OCI-LY1 (cell line): ENCODE results near the gene TMEM198.

Source experiments
- H2AFZ ChIP-seq: fragments of 200-600 bp; sonication (generic), shearing (Covaris generic); 2 replicates; pipeline ENCODE4 v1.6.0; 2014; ENCODE audit warnings: antibody characterized with exemption, mild to moderate bottlenecking, low read length
- H3F3A ChIP-seq: fragments of 200-600 bp; sonication (generic), shearing (Covaris generic); 2 replicates; pipeline ENCODE4 v1.6.0; 2014; ENCODE audit warnings: mild to moderate bottlenecking, antibody characterized with exemption, low read length, moderate library complexity; ENCODE audit not compliant: insufficient read depth
- H3K27ac ChIP-seq: fragments of 200-600 bp; sonication (generic); 2 replicates; pipeline ENCODE4 v1.5.1; 2014; ENCODE audit warnings: low read length, mixed run types, mild to moderate bottlenecking, low read depth; ENCODE audit not compliant: poor library complexity, severe bottlenecking
- H3K27me3 ChIP-seq: fragments of 200-600 bp; sonication (generic); 2 replicates; pipeline ENCODE4 v1.6.0; 2014; ENCODE audit warnings: antibody characterized with exemption, mild to moderate bottlenecking, low read length, moderate library complexity; ENCODE audit not compliant: insufficient read depth
- H3K36me3 ChIP-seq: fragments of 200-600 bp; sonication (generic); 2 replicates; pipeline ENCODE4 v1.6.1; 2014; ENCODE audit warnings: mild to moderate bottlenecking, antibody characterized with exemption, low read length, moderate library complexity, mixed read lengths; ENCODE audit not compliant: insufficient read depth
- H3K4me1 ChIP-seq: fragments of 200-600 bp; sonication (generic); 2 replicates; pipeline ENCODE4 v1.5.1; 2014; ENCODE audit warnings: mild to moderate bottlenecking, low read length, moderate library complexity; ENCODE audit not compliant: insufficient read depth, severe bottlenecking
- H3K4me2 ChIP-seq: fragments of 200-600 bp; sonication (generic), shearing (Covaris generic); 2 replicates; pipeline ENCODE4 v1.6.1; 2014; ENCODE audit warnings: low read length
- H3K4me3 ChIP-seq: fragments of 200-600 bp; sonication (generic); 2 replicates; pipeline ENCODE4 v1.5.1; 2014; ENCODE audit warnings: low read length, low read depth, mild to moderate bottlenecking, mixed read lengths; ENCODE audit not compliant: poor library complexity, severe bottlenecking
- H3K79me2 ChIP-seq: fragments of 200-600 bp; shearing (Covaris generic); 2 replicates; pipeline ENCODE4 v1.6.1; 2016; ENCODE audit warnings: mixed run types, low read length, mixed read lengths; ENCODE audit not compliant: insufficient read depth
- H3K9ac ChIP-seq: fragments of 200-600 bp; sonication (generic), shearing (Covaris generic); 2 replicates; pipeline ENCODE4 v1.6.1; 2014; ENCODE audit warnings: mild to moderate bottlenecking, low read length, mixed read lengths
- H3K9me2 ChIP-seq: fragments of 200-600 bp; sonication (generic), shearing (Covaris generic); 2 replicates; pipeline ENCODE4 v1.6.1; 2014; ENCODE audit warnings: low read depth, mild to moderate bottlenecking, low read length, mixed read lengths
- H3K9me3 ChIP-seq: fragments of 200-600 bp; shearing (Covaris generic); 2 replicates; pipeline ENCODE4 v1.6.1; 2014; ENCODE audit warnings: low read length, mixed read lengths
- H4K20me1 ChIP-seq: fragments of 200-600 bp; sonication (generic), shearing (Covaris generic); 2 replicates; pipeline ENCODE4 v1.6.0; 2016; ENCODE audit warnings: mild to moderate bottlenecking, low read length; ENCODE audit not compliant: insufficient read depth
- EZH2 ChIP-seq: fragments of 200-600 bp; sonication (generic), shearing (Covaris generic); IDR thresholded peaks from 2 replicates; pipeline ENCODE4 v1.8.0; 2017; ENCODE audit warnings: borderline replicate concordance, mixed run types, mild to moderate bottlenecking, antibody characterized with exemption, low read length, moderate library complexity, mixed read lengths
- TF ChIP-seq, protein P1 (sequence below): fragments of 200-600 bp; sonication (generic), shearing (Covaris generic); IDR thresholded peaks from 2 replicates; pipeline ENCODE4 v1.5.1; 2017; ENCODE audit warnings: mild to moderate bottlenecking, antibody characterized with exemption, low read length, moderate library complexity, mixed read lengths

Gene TMEM198

DNA sequence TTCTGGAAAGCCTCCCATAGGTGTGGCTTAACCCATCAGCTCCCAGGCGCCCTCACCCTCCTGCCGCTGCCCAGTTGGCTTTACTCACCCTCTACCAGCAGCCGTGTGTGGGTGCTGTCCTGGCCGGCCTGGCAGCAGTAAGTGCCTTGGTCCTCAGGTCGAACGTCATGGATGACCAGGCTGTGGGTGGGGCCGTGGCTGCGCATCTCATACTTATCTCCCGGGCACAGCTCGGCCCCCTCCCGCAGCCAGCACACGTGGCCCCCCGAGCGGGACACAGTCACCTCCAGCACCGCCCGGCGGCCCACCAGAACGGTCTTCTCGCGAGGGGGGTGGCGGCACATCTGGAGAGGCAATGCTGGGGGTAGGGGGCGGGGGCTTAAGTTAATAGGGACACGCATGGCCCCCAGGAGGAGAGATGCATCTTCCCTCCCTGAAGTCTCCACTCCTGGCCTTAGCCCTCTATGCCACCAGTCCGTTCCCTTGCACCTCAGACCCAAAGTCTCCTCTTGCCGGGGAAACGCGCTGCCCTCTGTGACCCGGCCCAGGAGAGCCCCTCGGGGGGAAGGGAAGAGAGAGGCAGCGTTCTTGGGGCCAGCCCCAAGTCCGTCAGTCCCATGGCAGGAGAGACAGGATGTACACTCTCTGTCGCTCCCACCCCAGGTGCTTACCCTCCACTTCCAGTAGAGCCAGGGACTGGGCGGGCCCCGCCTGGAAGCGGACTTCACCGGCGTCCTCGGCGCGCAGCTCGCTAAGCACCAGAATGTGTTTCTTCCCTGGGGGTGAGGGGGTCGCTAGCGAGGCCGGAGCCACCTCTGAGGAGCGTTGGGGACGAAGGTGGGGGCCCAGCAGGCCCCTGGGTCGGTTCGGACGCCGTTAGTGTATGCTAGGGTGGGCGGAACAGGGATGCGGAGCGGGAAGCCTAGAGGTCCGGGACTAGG, 7.9 kb downstream of the TMEM198 start:
- Histone ChIP-seq H2AFZ (no peak overlapping the region), H3F3A (no peaks in the 10 kb centered on the region), H4K20me1 (no peaks in the 10 kb centered on the region), H3K27me3 (0 out of 2 replicates have a peak, but pooled peaks cover 3% of the 10 kb centered on the region), H3K36me3 (no peaks in the 10 kb centered on the region), H3K9me2 (no peaks in the 10 kb centered on the region), H3K4me1 (no peaks in the 10 kb centered on the region), H3K4me2 (no peak overlapping the region), H3K9ac (no peak overlapping the region), H3K9me3 (no peaks in the 10 kb centered on the region), H3K27ac (no peak overlapping the region), H3K4me3 (no peak overlapping the region), H3K79me2 (no peaks in the 10 kb centered on the region)
- TF ChIP-seq, protein P1, sequence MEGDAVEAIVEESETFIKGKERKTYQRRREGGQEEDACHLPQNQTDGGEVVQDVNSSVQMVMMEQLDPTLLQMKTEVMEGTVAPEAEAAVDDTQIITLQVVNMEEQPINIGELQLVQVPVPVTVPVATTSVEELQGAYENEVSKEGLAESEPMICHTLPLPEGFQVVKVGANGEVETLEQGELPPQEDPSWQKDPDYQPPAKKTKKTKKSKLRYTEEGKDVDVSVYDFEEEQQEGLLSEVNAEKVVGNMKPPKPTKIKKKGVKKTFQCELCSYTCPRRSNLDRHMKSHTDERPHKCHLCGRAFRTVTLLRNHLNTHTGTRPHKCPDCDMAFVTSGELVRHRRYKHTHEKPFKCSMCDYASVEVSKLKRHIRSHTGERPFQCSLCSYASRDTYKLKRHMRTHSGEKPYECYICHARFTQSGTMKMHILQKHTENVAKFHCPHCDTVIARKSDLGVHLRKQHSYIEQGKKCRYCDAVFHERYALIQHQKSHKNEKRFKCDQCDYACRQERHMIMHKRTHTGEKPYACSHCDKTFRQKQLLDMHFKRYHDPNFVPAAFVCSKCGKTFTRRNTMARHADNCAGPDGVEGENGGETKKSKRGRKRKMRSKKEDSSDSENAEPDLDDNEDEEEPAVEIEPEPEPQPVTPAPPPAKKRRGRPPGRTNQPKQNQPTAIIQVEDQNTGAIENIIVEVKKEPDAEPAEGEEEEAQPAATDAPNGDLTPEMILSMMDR = no peak
- TF ChIP-seq EZH2 = no peak

DNA sequence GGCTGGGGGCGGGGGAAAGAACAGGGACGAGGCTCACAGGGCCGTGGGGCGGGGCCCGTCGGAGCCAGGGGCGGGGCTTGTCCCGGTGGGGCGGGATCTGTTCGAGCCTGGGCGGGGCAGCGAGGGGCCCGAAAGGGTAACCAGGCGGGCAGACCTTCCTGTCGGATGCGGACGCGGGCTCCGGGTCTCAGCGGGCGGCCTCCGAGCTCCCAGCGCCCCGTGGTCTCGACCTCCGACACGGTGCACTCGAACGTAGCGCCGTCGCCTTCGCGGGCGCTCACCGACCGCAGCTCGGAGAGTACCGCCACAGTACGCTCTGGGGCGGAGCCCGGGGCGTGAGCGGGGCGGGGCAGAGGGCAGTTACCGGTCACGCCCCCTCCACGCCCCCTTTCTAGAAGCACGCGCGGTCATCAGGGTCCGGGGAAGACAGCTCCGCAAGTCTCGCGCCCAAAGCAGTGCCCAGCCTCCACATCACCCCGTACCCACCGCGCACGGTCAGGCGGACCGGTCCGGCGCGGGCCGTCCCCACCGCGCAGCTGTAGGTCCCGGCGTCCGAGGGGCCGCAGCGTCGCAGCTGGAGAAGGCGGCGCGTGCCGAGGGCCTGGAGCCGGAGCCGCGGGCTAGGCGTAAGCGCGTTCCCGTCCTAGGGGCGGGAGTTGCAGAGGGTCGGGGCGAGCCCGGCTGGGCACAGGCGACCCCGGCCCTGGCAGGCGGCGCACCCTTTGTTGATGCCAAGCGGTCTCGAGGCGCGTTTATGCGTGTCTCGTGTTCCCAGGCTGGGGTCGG, 8.7 kb downstream of the TMEM198 start:
- H3F3A ChIP-seq = no peaks in the 10 kb centered on the region
- H3K36me3 ChIP-seq = no peaks in the 10 kb centered on the region
- no peaks in the 10 kb centered on the region for H3K9me2 ChIP-seq
- no peaks in the 10 kb centered on the region for H3K4me1 ChIP-seq
- H2AFZ ChIP-seq = no peak overlapping the region
- H3K79me2 ChIP-seq = no peaks in the 10 kb centered on the region
- no peak for TF ChIP-seq EZH2
- TF ChIP-seq, protein P1 = no peak
- H3K9ac ChIP-seq = no peak overlapping the region
- H3K27ac ChIP-seq = no peak overlapping the region
- no peak overlapping the region for H3K4me2 ChIP-seq
- no peaks in the 10 kb centered on the region for H4K20me1 ChIP-seq
- H3K9me3 ChIP-seq = no peaks in the 10 kb centered on the region
- H3K4me3 ChIP-seq = no peak overlapping the region
- 0 out of 2 replicates have a peak, but pooled peaks cover 4% of the 10 kb centered on the region for H3K27me3 ChIP-seq

DNA sequence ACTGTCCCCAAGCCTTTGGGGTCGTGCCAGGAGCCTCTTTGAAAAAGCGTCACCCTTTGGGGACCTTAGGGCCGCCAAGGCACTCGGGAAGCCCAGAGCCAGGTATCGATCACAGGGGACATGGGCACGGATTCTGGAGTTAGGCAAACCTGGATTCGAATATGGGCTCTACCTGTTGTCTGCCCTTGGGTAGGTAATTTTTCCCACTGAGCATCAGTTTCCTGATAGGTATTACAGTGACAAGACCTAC, 9.3 kb downstream of the TMEM198 start:
- 0 out of 2 replicates have a peak, but pooled peaks cover 4% of the 10 kb centered on the region for H3K27me3 ChIP-seq
- no peaks in the 10 kb centered on the region for H3F3A ChIP-seq
- no peaks in the 10 kb centered on the region for H3K4me1 ChIP-seq
- H3K9ac ChIP-seq = no peak overlapping the region
- H4K20me1 ChIP-seq = no peaks in the 10 kb centered on the region
- TF ChIP-seq EZH2 = no peak
- TF ChIP-seq, protein P1 = no peak
- H3K4me2 ChIP-seq = no peak overlapping the region
- H3K9me2 ChIP-seq = no peaks in the 10 kb centered on the region
- no peaks in the 10 kb centered on the region for H3K36me3 ChIP-seq
- no peaks in the 10 kb centered on the region for H3K79me2 ChIP-seq
- no peak overlapping the region for H2AFZ ChIP-seq
- H3K4me3 ChIP-seq = no peak overlapping the region
- no peak overlapping the region for H3K27ac ChIP-seq
- no peaks in the 10 kb centered on the region for H3K9me3 ChIP-seq
